Forelimb muscle (tissue), 1 donor: Measurements from ENCODE around the gene THSD4. TPM values are rescaled to one million over a fixed set of nuclear protein-coding genes. Genes with fewer than 3 reads are reported as not detected.

Experiments
- DNase-seq: peaks from one replicate; pipeline ENCODE4 v3.0.0-alpha.2; 2013; ENCODE audit warnings: low read depth
- polyA plus RNA-seq: library from polyadenylated mRNA; unstranded; fragments of 120-200 nt; gene quantifications from one replicate; pipeline ENCODE4 v1.2.1, GENCODE V29; 2013; ENCODE audit not compliant: insufficient read length

Gene THSD4
- polyA plus RNA-seq, 1 donor = 21.8 TPM

GRCh38 chr15:71224024-71224423, 108.8 kb downstream of the THSD4 start:
- DNase-seq = no peak

DNA sequence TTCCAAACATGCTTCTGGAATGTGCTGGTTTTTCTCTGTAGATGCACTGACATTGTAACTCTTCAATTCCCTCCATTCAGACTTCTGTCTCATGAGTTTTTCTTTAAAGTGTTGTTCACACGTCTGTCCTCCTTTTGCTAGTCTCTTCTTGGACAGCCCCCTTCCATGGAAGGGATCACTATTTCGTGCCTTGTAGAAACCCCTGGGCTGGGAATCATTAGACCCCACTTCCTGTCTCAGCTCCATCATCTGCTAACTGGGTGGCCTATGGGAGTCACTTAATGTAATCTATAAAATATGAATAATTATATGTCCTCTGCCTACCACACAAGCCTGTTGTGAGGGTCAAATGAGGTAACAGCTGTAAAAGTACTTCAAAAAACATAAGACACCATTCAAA, 110.6 kb downstream of the THSD4 start:
- no peak for DNase-seq

- DNase-seq = no peak
Measured at GRCh38 chr15:71226536-71227455, 111.5 kb downstream of the THSD4 start.

GRCh38 chr15:71228403-71228802, 113.1 kb downstream of the THSD4 start:
- no peak for DNase-seq

- DNase-seq = no peak
Measured at GRCh38 chr15:71230303-71230702, 115.0 kb downstream of the THSD4 start.

GRCh38 chr15:71231758-71232157, 116.5 kb downstream of the THSD4 start:
- DNase-seq = no peak

DNA sequence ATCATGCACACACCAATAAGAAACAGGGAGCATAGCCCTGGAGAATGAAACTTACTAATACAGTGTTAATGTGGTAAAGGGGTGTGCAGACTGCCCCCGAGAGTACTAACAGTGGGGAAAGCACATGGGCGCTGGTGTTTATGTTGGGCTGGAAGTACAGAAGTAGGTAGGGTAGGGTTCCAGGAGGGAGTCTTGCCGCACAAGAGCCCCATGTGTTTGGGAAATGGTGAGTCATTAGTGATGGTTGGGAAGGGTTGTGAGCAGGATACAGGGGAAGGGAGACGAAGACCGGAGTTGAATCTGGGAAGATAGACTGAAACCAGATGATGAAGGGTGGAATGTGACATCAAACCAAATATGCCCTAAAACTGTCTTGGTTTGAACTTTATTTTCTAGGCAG, 117.1 kb downstream of the THSD4 start:
- no peak for DNase-seq

DNA sequence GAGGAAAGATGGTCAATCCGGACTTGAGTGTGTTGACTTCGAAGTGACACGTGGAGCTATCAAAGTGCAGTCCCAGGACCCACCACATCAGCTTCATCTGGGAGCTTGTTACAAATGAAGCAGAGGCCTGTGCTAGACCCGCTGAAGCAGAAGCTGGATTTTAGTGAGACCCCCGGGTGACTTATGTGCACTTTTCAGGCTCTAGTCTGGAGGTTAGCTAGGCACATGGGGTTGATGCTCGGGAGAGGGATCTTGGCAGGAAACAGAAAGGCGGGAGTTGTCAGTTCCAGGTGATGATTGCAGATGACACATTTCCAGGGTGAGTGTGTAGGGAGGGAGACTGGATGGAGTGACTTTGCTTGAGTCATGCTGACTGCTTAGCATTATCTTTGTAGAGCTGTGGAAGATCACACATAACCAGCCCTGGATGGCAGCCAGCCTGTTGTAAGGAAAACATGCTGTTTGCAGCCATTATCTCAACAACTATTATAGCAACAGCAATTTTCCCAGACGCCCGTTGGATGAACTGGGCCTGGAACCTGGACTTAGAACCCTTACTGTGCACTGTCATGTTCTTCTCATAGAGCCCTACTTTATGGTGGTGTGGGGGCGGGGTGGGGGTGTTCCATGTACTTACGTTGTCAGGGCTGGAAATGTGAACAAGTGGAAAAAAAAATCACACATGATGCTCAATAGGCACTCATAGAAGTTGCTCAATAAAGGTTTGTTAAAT, 122.4 kb downstream of the THSD4 start:
- no peak for DNase-seq

DNA sequence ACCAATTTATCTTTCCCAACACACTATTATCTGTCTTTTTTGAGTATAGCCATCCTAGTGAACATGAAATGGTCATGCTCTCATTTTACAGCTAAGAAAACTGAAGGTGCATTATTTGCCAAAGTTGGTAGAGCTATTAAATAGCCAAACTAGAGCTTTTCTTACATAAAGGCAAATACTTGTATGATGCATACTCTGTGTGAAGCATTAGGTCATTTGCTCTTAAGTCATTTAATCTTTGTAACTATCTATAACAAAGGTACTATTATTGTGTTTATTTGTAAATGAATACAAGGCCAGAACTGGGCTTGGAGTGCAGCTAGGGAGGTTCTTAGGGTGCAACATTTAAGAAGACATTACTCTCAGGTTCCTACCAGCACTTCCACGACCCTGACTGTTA, 123.7 kb downstream of the THSD4 start:
- DNase-seq = no peak

- no peak for DNase-seq
Measured at GRCh38 chr15:71239592-71240364, 124.5 kb downstream of the THSD4 start.

GRCh38 chr15:71242292-71242691, 127.0 kb downstream of the THSD4 start:
- DNase-seq = no peak

DNA sequence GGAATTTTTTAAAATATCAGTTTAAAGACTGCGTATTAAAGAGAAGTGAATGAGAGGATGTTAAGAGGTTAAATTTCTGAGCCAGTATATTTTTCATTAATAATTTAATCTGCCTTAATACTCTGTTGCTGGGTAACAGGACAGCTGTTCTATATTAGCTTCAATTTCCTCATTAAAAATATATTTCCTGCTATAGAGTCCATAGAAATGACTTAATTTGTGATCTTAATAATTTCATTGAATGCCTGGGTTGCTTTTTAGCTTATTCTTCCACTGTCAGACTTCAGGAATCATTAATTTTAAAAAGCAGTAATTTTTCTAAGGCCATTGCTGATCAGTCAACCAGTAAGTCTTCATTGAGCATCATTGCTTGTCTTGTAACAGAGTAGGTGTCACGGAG, 129.0 kb downstream of the THSD4 start:
- DNase-seq = no peak

DNA sequence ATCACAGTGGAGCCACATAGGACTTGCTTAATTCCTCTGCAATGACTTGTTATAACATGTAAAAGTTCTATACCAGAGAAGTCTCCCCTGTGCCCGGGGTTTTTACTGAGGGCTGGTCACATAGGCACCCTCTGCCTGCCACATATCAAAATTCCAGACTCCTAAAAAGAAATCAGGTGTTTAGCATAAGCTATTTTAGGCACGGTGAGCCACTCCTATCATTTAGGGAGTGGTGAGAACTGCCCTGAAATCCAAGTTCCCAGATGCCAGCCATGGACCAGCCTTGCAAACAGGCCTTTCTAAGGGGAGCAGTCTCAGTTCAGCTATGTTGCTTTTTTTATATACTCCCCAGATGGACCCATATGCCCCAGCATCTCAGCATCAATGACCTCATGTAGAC, 130.3 kb downstream of the THSD4 start:
- no peak for DNase-seq

GRCh38 chr15:71248386-71248785, 133.1 kb downstream of the THSD4 start:
- no peak for DNase-seq

- no peak for DNase-seq
Measured at GRCh38 chr15:71249986-71250385, 134.7 kb downstream of the THSD4 start.

DNA sequence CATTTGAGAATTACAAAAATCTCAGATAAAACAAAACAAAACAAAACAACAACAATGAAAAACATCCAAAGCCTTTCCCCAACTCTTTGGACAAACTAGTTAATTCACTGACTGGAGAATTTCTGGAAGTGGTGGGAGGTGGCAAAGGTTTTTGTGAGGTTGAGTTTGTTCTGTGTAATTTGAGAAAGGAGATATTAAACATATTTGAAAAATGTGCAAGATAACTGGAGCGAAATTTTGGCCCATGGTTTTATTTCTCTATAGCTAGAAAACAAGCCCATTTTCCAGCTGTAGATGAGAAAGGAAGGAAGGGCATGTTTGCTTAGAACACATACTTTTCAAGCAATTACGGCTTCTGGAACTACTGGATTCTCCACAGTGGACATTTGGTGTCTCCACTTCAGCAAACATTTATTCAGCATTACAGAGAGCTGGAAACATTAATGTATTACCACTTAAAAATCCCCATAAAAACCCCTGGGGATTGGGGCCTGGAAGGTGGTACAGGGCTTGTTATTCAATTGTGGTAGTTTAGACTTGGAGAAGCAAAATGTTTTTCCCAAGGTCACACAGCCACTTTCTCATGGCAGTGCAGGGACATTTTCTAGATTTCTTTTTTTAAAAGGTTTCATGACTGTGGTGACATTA, 135.8 kb downstream of the THSD4 start:
- DNase-seq = no peak

- no peak for DNase-seq
Measured at GRCh38 chr15:71251584-71252043, 136.3 kb downstream of the THSD4 start.

DNA sequence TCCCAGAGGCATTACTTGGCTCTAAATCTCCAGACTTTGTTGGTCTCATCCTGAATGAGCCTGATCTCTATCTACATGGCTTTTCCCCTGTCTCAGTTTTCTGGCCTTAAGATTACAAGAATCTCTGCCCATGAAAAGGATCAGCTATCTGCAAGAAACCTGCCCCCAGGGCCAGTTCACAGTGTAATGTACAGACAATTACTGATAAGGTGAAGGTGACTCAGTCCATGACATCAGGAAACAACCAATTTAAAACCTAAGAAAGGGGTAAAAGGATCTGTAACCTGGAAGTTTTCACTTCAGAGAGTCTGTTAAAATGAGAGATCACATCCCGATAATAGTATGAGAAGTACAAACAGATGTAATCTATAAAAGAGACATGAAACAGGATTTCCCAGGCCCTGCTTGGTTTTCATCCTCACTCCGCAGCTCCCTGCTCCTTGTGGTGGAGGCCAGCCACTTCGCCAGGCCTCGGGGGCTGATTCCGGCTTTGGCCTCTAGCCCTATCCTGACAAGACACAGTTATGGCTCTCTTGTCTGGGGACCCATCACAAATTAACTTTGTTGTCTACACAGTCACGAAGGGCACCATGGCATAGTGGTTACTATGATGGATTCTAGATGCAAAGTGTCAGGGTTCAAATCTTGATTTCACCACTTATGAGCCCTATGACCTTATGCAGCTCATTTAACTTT, 136.9 kb downstream of the THSD4 start:
- DNase-seq = no peak

DNA sequence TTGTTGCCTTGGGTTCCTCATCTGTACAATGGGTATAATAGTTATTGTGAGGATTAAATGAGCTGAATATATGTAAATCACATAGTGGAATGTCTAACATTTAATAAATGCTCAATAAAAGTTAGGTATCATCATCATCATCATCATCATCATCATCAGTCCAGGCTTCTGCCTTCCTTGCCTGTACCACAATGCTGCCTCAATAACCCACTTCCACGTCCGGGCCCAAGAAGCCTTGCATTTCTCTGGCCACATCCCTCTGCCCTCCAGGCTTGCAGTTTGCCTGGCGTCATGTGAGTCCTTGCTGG, 137.4 kb downstream of the THSD4 start:
- no peak for DNase-seq

DNA sequence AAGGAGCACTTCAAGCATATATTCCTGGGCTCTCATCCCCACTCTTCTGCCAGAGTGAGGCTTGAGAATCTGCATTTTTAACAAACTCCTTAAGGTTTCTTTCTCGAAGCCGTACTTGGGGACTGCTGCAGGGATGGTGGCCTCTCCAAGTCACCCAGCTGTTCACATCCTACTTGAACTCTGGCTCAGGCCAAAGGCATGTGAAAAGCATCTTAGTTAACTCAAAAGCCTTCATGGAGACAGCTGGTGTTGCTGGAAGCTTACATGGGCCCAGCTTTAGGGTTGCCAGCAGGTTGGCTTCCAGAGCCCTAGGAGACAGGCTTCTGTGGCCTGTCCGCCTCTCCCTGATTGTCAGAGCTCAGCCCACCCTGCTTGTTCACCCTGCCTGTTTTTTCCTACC, 139.2 kb downstream of the THSD4 start:
- DNase-seq = no peak
